UCSD-AML1 (cell line): Measurements from ENCODE around the gene GSTM2.
A peak's percentile ranks its signal among the peaks of the same experiment; 100 is the strongest.
"Not testable (repeated sequence)": the region's sequence is repeated elsewhere in the genome, so short reads cannot be mapped to it uniquely, and the experiment has no call there.

ENCODE experiments used
- DNase-seq: peaks from one replicate; lab custom pipeline; 2025; ENCODE audit not compliant: unreplicated experiment; lab: John Stamatoyannopoulos, UW

Gene GSTM2

DNA sequence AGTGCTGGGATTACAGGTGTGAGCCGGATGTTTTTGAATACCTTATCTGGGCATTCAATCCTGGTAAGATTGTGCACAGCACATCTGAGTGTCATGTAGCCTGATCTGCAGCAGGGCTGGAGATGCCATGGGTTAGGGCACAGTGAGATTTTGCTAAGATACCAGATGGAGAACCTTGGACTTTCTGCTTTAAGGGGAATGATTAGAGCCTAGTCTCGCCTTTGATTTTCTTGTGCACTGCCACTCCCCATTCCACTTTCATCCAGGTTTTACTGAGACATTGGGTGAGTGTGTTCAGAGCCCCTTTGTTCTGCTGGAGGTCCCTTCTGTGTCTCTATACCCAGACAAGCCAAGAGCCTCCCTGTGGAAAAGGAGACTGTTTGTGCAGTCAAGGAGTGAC, 6.0 kb downstream of the GSTM2 start:
- not testable (repeated sequence) for DNase-seq

DNA sequence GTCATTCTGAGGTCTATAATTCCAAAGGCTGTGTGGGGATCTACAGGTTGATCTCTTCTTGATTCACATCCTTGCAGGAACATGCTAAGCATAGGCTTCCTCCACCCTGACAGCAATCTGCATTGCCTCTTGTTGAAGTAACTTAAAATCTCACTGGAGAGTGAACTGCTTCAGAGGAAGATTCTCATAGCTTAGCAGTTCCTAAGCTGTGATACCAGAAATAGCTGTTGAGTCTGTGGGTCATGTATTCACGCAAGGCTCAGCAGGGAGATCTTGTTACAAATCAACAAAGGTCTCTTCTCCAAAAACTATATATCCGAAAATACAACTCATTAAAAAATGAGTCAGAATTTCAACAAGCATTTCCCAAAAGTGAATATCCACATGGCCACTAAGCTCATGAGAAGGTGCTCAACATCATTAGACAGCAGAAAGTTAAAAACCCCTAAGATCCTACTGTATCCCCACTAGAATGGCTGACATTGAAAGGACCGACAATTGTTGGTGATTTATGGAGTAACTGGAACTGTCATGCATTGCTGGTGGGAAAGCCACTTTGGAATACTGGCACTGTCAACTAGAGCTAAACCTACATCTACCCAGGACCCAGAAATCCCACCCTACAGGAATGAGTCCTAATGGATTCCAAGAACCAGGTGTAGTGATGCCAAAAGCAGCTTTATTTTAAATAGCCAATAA, 9.0 kb downstream of the GSTM2 start:
- DNase-seq = not testable (repeated sequence)

DNA sequence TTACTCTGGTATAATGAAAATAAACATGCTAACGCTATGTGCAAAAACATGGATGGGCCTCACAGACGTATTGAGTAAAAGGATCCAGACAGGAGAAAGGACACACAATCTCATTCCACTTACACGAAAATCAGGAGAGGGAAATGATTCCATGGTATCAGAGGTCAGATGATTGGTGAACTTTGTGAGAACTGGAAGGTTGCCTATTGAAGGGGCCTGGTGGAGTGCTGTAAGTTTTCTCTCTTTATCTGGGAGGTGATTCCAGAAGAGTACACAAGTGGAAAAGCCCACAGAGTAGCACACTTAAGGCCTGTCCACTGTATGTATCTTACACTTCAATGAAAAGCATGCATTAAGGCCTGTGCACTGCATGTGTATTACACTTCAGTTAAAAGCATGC, 9.6 kb downstream of the GSTM2 start:
- DNase-seq = no peak

DNA sequence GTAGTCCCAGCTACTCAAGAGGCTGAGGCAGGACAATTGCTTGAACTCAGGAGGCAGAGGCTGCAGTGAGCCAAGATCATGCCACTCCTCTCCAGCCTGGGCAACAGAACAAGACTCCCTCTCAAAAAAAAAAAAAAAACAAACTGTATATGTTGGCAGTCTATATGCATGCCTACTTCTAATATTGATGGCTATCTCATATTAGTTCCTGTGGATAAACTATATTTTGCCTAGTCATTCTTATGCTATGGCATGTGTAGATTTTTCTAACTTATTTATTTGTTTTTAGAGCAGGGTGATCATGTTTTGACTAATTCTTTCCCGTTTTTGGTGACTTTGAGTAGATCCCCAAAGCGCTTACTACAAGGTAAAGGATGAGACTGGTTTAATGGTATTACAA, 10.8 kb downstream of the GSTM2 start:
- DNase-seq = not testable (repeated sequence)

GRCh38 chr1:109684777-109685176, 16.9 kb downstream of the GSTM2 start:
- not testable (repeated sequence) for DNase-seq

- not testable (repeated sequence) for DNase-seq
Measured at GRCh38 chr1:109685399-109685798, 17.5 kb downstream of the GSTM2 start.

- DNase-seq = not testable (repeated sequence)
Measured at GRCh38 chr1:109685890-109686289, 18.0 kb downstream of the GSTM2 start.

GRCh38 chr1:109687109-109687508, 19.3 kb downstream of the GSTM2 start:
- not testable (repeated sequence) for DNase-seq

- DNase-seq = peak; percentile 90
Measured at GRCh38 chr1:109687641-109688499, 20.0 kb downstream of the GSTM2 start, which contains the start of gene GSTM1. GSTM1 (plus strand) TSS chr1:109687817; CDS start chr1:109687874, 57 bp downstream.

- no peak for DNase-seq
Measured at GRCh38 chr1:109689844-109690405, 22.1 kb downstream of the GSTM2 start.

GRCh38 chr1:109691759-109692158, 23.9 kb downstream of the GSTM2 start:
- no peak for DNase-seq

DNA sequence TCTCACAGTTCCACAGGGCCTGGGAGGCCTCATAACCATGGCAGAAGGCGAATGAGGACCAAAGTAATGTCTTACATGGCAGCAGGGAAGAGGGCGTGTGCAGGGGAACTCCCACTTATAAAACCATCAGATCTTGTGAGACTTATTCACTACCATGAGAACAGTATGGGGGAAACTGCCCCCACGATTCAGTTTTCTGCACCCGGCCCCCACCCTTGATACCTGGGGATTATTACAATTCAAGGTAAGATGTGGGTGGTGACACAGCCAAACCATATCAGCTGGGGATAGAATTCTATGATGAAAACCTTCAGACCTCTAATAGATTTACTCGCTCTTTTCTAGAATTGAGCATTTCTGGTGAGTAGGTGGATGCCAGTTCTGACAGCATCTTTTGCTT, 26.5 kb downstream of the GSTM2 start:
- DNase-seq = not testable (repeated sequence)

GRCh38 chr1:109695138-109695537, 27.3 kb downstream of the GSTM2 start:
- not testable (repeated sequence) for DNase-seq

DNA sequence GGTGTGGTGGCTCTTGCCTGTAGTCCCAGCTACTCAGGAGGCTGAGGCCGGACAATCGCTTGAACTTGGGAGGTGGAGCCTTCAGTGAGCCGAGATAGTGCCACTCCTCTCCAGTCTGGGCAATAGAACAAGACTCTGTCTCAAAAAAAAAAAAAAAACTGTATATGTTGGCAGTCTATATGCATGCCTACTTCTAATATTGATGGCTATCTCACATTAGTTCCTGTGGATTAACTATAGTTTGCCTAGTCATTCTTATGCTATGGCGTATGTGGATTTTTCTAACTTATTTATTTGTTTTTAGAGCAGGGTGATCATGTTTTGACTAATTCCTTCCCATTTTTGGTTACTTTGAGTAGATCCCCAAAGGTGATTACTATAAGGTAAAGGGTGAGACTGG, 29.2 kb downstream of the GSTM2 start:
- no peak for DNase-seq

GRCh38 chr1:109697861-109698260, 30.0 kb downstream of the GSTM2 start:
- not testable (repeated sequence) for DNase-seq

DNA sequence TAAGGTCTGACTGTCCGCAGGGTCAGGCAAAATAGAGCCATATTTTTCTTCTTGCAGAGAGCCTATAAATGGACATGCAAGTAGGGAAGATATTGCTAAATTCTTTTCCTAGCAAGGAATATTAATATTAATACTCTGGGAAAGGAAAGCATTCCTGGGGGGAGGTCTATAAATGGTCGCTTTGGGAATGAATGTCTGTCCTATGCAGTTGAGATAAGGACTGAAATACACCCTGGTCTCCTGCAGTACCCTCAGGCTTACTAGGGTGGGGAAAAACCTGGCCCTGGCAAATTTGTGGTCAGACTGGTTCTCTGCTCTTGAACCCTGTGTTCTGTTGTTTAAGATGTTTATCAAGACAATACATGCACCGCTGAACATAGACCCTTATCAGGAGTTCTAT, 35.1 kb downstream of the GSTM2 start:
- DNase-seq = not testable (repeated sequence)

GRCh38 chr1:109704173-109704572, 36.3 kb downstream of the GSTM2 start:
- no peak for DNase-seq

- DNase-seq = no peak
Measured at GRCh38 chr1:109705411-109705810, 37.6 kb downstream of the GSTM2 start.

DNA sequence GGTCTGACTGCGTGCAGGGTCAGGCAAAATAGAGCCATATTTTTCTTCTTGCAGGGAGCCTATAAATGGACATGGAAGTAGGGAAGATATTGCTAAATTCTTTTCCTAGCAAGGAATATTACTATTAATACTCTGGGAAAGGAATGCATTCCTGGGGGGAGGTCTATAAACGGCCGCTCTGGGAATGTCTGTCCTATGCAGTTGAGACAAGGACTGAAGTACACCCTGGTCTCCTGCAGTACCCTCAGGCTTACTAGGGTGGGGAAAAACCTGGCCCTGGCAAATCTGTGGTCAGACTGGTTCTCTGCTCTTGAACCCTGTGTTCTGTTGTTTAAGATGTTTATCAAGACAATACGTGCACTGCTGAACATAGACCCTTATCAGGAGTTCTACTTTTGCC, 41.1 kb downstream of the GSTM2 start:
- not testable (repeated sequence) for DNase-seq

GRCh38 chr1:109709822-109710221, 42.0 kb downstream of the GSTM2 start:
- DNase-seq = not testable (repeated sequence)

DNA sequence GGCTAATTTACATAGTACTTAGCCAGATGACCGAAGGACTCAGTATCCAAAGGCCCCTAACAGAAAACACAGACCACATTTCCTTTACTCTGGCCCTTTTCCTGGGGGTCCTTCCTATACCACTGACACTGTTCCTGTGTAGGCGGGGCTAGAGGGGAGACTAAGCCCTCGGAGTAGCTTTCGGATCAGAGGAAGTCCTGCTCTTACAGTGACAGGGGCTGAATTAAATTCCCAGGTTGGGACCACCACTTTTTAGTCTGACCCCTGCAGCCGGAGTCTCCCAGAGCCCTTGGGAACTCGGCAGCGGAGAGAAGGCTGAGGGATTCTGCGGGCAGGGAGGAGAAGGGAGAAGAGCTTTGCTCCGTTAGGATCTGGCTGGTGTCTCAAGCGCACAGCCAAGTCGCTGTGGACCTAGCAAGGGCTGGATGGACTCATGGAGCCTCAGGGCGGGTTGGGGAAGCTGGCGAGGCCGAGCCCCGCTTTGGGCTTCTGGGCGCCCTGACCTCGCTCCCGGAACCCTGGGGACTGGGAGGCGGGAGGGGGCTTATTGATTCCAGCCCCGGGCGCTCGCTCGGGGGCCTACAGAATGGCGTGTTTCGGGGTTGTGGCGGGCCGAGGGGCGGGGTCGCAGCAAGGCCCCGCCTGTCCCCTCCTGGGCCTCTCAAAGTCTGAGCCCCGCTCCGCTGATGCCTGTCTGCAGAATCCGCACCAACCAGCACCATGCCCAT, 43.9 kb downstream of the GSTM2 start, which contains the start of gene GSTM5:
GSTM5 (plus strand) TSS at position 659 of the 728 bp plus-strand sequence; CDS start at position 721, 62 bp downstream.
- DNase-seq = not testable (repeated sequence)
